Smooth muscle cell (in vitro differentiated cells): ENCODE measurements around the gene ATP8B3. TPM values are rescaled to one million over a fixed set of nuclear protein-coding genes. Genes with fewer than 3 reads are reported as not detected.

Experiments
- DNase-seq: peaks from one replicate; lab custom pipeline; 2025; ENCODE audit not compliant: unreplicated experiment; lab: John Stamatoyannopoulos, UW
- H2AFZ ChIP-seq: fragments of 200-600 bp; sonication (generic); 2 replicates; pipeline ENCODE4 v1.6.0; 2016; ENCODE audit warnings: antibody characterized with exemption, low read depth, mild to moderate bottlenecking
- H3F3A ChIP-seq: fragments of 200-600 bp; sonication (generic); 2 replicates; pipeline ENCODE4 v1.6.0; 2017; ENCODE audit warnings: antibody characterized with exemption, low read depth
- H3K27ac ChIP-seq: fragments of 200-600 bp; sonication (generic); 2 replicates; pipeline ENCODE4 v1.5.1; 2016; ENCODE audit warnings: low read depth, mild to moderate bottlenecking
- H3K27me3 ChIP-seq: fragments of 200-600 bp; sonication (generic); 2 replicates; pipeline ENCODE4 v1.6.1; 2016; ENCODE audit warnings: low read depth, mild to moderate bottlenecking
- H3K36me3 ChIP-seq: fragments of 200-600 bp; sonication (generic); 2 replicates; pipeline ENCODE4 v1.5.1; 2016; ENCODE audit warnings: low read depth
- H3K4me1 ChIP-seq: fragments of 200-600 bp; sonication (generic); 2 replicates; pipeline ENCODE4 v1.5.1; 2016; ENCODE audit warnings: low read depth
- H3K4me2 ChIP-seq: fragments of 200-600 bp; sonication (generic); 2 replicates; pipeline ENCODE4 v1.6.0; 2016; ENCODE audit warnings: mild to moderate bottlenecking
- H3K4me3 ChIP-seq: fragments of 200-600 bp; sonication (generic); 2 replicates; pipeline ENCODE4 v1.5.1; 2016; ENCODE audit warnings: mild to moderate bottlenecking
- H3K79me2 ChIP-seq: fragments of 200-600 bp; sonication (generic); 2 replicates; pipeline ENCODE4 v1.6.0; 2016; ENCODE audit warnings: low read depth, mild to moderate bottlenecking
- H3K9ac ChIP-seq: fragments of 200-600 bp; sonication (generic); 2 replicates; pipeline ENCODE4 v1.6.0; 2016; ENCODE audit warnings: low read depth
- H3K9me3 ChIP-seq: fragments of 200-600 bp; sonication (generic); replicated peaks from 2 replicates; pipeline ENCODE4 v1.5.1; 2016; ENCODE audit warnings: low read depth
- H4K20me1 ChIP-seq: fragments of 200-600 bp; sonication (generic); 2 replicates; pipeline ENCODE4 v1.6.0; 2016; ENCODE audit warnings: low read depth
- CTCF ChIP-seq: fragments of 200-600 bp; sonication (generic); IDR thresholded peaks from 2 replicates; pipeline ENCODE4 v1.5.1; 2017; ENCODE audit warnings: borderline replicate concordance, mild to moderate bottlenecking, antibody characterized with exemption; ENCODE audit not compliant: insufficient read depth, poor library complexity, severe bottlenecking
- WGBS: methylation state at CpG from one replicate; pipeline ENCODE4 v1.1.7; 2016; ENCODE audit warnings: low lambda C conversion rate; 5-methylcytosine and 5-hydroxymethylcytosine counted together
- polyA plus RNA-seq: library from polyadenylated mRNA; unstranded; fragments of >200 nt; fragmentation: Nextera tagmentation; extraction: Ambion mirVana; gene quantifications from 2 replicates; pipeline ENCODE4 v1.2.1, GENCODE V29; 2016
- total RNA-seq: library from RNA; depleted of rRNA; stranded (reverse); fragments of >200 nt; gene quantifications from 2 replicates; pipeline ENCODE4 v1.2.3, GENCODE V29; 2014

The ATP8B3 gene
- total and polyA plus RNA-seq, 2 experiments from 2014 or later: 2.8 to 3.9 TPM

GRCh38 chr19:1832046-1832663, 20.1 kb upstream of the ATP8B3 start:
- no peaks in the 10 kb centered on the region for H3K36me3 ChIP-seq
- no peak overlapping the region for H3K4me2 ChIP-seq
- no peaks in the 10 kb centered on the region for H3K27me3 ChIP-seq
- H3F3A ChIP-seq: no peaks in the 10 kb centered on the region
- H2AFZ ChIP-seq: no peak overlapping the region
- no peak overlapping the region for H3K27ac ChIP-seq
- TF ChIP-seq CTCF: no peak
- H4K20me1 ChIP-seq: peaks cover 88% of the 10 kb centered on the region
- no peak overlapping the region for H3K9ac ChIP-seq
- DNase-seq: no peak
- H3K4me1 ChIP-seq: no peaks in the 10 kb centered on the region
- WGBS: 98% methylated on average over 23 of the region's 26 CpGs
- H3K9me3 ChIP-seq: no peaks in the 10 kb centered on the region
- H3K4me3 ChIP-seq: no peak overlapping the region
- peaks cover 42% of the 10 kb centered on the region for H3K79me2 ChIP-seq

GRCh38 chr19:1830978-1831377, 18.9 kb upstream of the ATP8B3 start:
- Histone ChIP-seq H3K9ac (no peak overlapping the region), H2AFZ (no peak overlapping the region), H3K4me1 (no peaks in the 10 kb centered on the region), H3K9me3 (no peaks in the 10 kb centered on the region), H3K27me3 (no peaks in the 10 kb centered on the region), H3K27ac (no peak overlapping the region), H3F3A (no peaks in the 10 kb centered on the region), H3K36me3 (no peaks in the 10 kb centered on the region), H3K79me2 (peaks cover 30% of the 10 kb centered on the region), H3K4me2 (no peak overlapping the region), H4K20me1 (peaks cover 88% of the 10 kb centered on the region), H3K4me3 (no peak overlapping the region)
- no peak for TF ChIP-seq CTCF
- WGBS: 92% methylated on average over 11 of the region's 11 CpGs
- DNase-seq: no peak

- Histone ChIP-seq H3K4me3 (no peak overlapping the region), H3K27ac (no peak overlapping the region), H3K9ac (no peak overlapping the region), H3K36me3 (no peaks in the 10 kb centered on the region), H3F3A (no peaks in the 10 kb centered on the region), H3K9me3 (no peaks in the 10 kb centered on the region), H3K4me2 (no peak overlapping the region), H3K4me1 (no peaks in the 10 kb centered on the region), H3K79me2 (peaks cover 26% of the 10 kb centered on the region), H2AFZ (no peak overlapping the region), H3K27me3 (no peaks in the 10 kb centered on the region), H4K20me1 (peaks cover 88% of the 10 kb centered on the region)
- TF ChIP-seq CTCF: no peak
- DNase-seq: no peak
- WGBS: 96% methylated on average over 15 of the region's 15 CpGs
These were observed 18.5 kb upstream of the ATP8B3 start for GRCh38 chr19:1830568-1830967.

GRCh38 chr19:1829958-1830357, 17.9 kb upstream of the ATP8B3 start:
- Histone ChIP-seq H3K4me2 (no peak overlapping the region), H3K9ac (no peak overlapping the region), H3K4me3 (no peak overlapping the region), H3F3A (no peaks in the 10 kb centered on the region), H3K9me3 (no peaks in the 10 kb centered on the region), H3K79me2 (peaks cover 20% of the 10 kb centered on the region), H3K4me1 (no peaks in the 10 kb centered on the region), H4K20me1 (peaks cover 82% of the 10 kb centered on the region), H3K27me3 (no peaks in the 10 kb centered on the region), H2AFZ (no peak overlapping the region), H3K27ac (no peak overlapping the region), H3K36me3 (no peaks in the 10 kb centered on the region)
- no peak for TF ChIP-seq CTCF
- 96% methylated on average over 11 of the region's 11 CpGs for WGBS
- no peak for DNase-seq
